ENCODE measurements around the gene PIP4K2A.

GRCh38 chr10:22495396-22495795, 219.0 kb downstream of the PIP4K2A start:
- TF ChIP-seq ZNF274 (IDR thresholded peaks at IDR 0.05; ENCODE audit: low read depth, low read length) (no peak), SUZ12 (IDR thresholded peaks at IDR 0.05; ENCODE audit: extremely low read depth, insufficient read depth, insufficient read length) (no peak), YY1 (IDR thresholded peaks at IDR 0.05; ENCODE audit: insufficient read depth, insufficient read length) (no peak)
